22Rv1 (cell line): Measurements from ENCODE around the gene EXOC4.

Experiments used
- CTCF ChIP-seq: fragments of 450-650 bp; IDR thresholded peaks from 2 replicates; pipeline ENCODE4 v1.5.1; 2017; ENCODE audit warnings: mild to moderate bottlenecking
- ZFX ChIP-seq: fragments of 450-650 bp; IDR thresholded peaks from 2 replicates; pipeline ENCODE4 v1.6.1; 2017; ENCODE audit warnings: antibody characterized with exemption, borderline replicate concordance

- TF ChIP-seq CTCF, result no peak
- TF ChIP-seq ZFX, result no peak
These were observed 258.8 kb downstream of the EXOC4 start for GRCh38 chr7:133511708-133512107.
